Dedifferentiated amniotic fluid mesenchymal stem cell (primary cell): ENCODE data around the gene DOCK4.

Experiments
- DNase-seq: peaks from one replicate; pipeline ENCODE4 v3.0.0-alpha.2; 2016; ENCODE audit errors: extremely low spot score

The DOCK4 gene

GRCh38 chr7:112192236-112193154 is 13.7 kb downstream of the DOCK4 start:
- peak; percentile 52 for DNase-seq

- no peak for DNase-seq
Measured at GRCh38 chr7:112190120-112190519, 16.1 kb downstream of the DOCK4 start.

GRCh38 chr7:112189691-112190090 is 16.5 kb downstream of the DOCK4 start:
- no peak for DNase-seq

- no peak for DNase-seq
Measured at GRCh38 chr7:112188257-112188656, 17.9 kb downstream of the DOCK4 start.

GRCh38 chr7:112186300-112186699 is 19.9 kb downstream of the DOCK4 start:
- DNase-seq: no peak

GRCh38 chr7:112185005-112185834 is 21.0 kb downstream of the DOCK4 start:
- no peak for DNase-seq

GRCh38 chr7:112184455-112184854 is 21.7 kb downstream of the DOCK4 start:
- no peak for DNase-seq

GRCh38 chr7:112183266-112183665 is 22.9 kb downstream of the DOCK4 start:
- no peak for DNase-seq

GRCh38 chr7:112182749-112183148 is 23.4 kb downstream of the DOCK4 start:
- no peak for DNase-seq

GRCh38 chr7:112180223-112180622 is 26.0 kb downstream of the DOCK4 start:
- no peak for DNase-seq

GRCh38 chr7:112176693-112177415 is 29.3 kb downstream of the DOCK4 start:
- DNase-seq: no peak

GRCh38 chr7:112176241-112176640 is 30.0 kb downstream of the DOCK4 start:
- no peak for DNase-seq

- DNase-seq: no peak
Measured at GRCh38 chr7:112174192-112174591, 32.0 kb downstream of the DOCK4 start.

GRCh38 chr7:112173568-112173905 is 32.7 kb downstream of the DOCK4 start:
- DNase-seq: no peak

GRCh38 chr7:112172870-112173567 is 33.2 kb downstream of the DOCK4 start:
- no peak for DNase-seq

- DNase-seq: no peak
Measured at GRCh38 chr7:112171673-112172072, 34.5 kb downstream of the DOCK4 start.

GRCh38 chr7:112168915-112169314 is 37.3 kb downstream of the DOCK4 start:
- DNase-seq: no peak

GRCh38 chr7:112167147-112167546 is 39.1 kb downstream of the DOCK4 start:
- DNase-seq: no peak

- DNase-seq: no peak
Measured at GRCh38 chr7:112162784-112163506, 43.3 kb downstream of the DOCK4 start.

GRCh38 chr7:112162142-112162766 is 43.9 kb downstream of the DOCK4 start:
- no peak for DNase-seq
